OCI-LY3 (cell line): ENCODE data around the gene PCDHGB4.

ENCODE experiments used
- H2AFZ ChIP-seq: fragments of 200-600, 300-600 bp; shearing (Covaris generic); 2 replicates; pipeline ENCODE4 v1.6.0; 2014; ENCODE audit warnings: antibody characterized with exemption, low read depth, low read length
- H3K27ac ChIP-seq: fragments of 200-600, 300-600 bp; sonication (generic); 2 replicates; pipeline ENCODE4 v1.5.1; 2014; ENCODE audit warnings: mild to moderate bottlenecking, low read length, moderate library complexity, mixed read lengths
- H3K27me3 ChIP-seq: fragments of 200-600, 300-600 bp; sonication (generic); 2 replicates; pipeline ENCODE4 v1.6.1; 2014; ENCODE audit warnings: low read depth, low read length, mixed read lengths
- H3K36me3 ChIP-seq: fragments of 200-600, 300-600 bp; sonication (generic); replicated peaks from 2 replicates; pipeline ENCODE3; 2014; ENCODE audit warnings: low read depth, low read length, mixed read lengths
- H3K4me1 ChIP-seq: fragments of 300-600, 200-600 bp; sonication (generic); 2 replicates; pipeline ENCODE4 v1.6.1; 2014; ENCODE audit warnings: low read length, mixed read lengths
- H3K4me2 ChIP-seq: fragments of 200-600, 300-600 bp; sonication (generic); 2 replicates; pipeline ENCODE4 v1.6.1; 2014; ENCODE audit warnings: low read length, mixed read lengths
- H3K4me3 ChIP-seq: fragments of 300-600, 200-600 bp; sonication (generic); 2 replicates; pipeline ENCODE4 v1.5.1; 2014; ENCODE audit warnings: antibody characterized with exemption, mild to moderate bottlenecking, low read length, moderate library complexity
- H3K79me2 ChIP-seq: fragments of 300-600, 200-600 bp; shearing (Covaris generic); 2 replicates; pipeline ENCODE4 v1.6.1; 2014; ENCODE audit warnings: mild to moderate bottlenecking, low read length, mixed read lengths
- H3K9ac ChIP-seq: fragments of 300-600, 200-600 bp; shearing (Covaris generic); 2 replicates; pipeline ENCODE4 v1.6.0; 2014; ENCODE audit warnings: mild to moderate bottlenecking, low read length, moderate library complexity
- H3K9me3 ChIP-seq: fragments of 200-600, 300-600 bp; shearing (Covaris generic); 2 replicates; pipeline ENCODE4 v1.6.1; 2014; ENCODE audit warnings: low read length, mixed read lengths; ENCODE audit not compliant: insufficient read depth
- H4K20me1 ChIP-seq: fragments of 200-600, 300-600 bp; sonication (generic); 2 replicates; pipeline ENCODE4 v1.6.1; 2016; ENCODE audit warnings: low read length, mixed read lengths; ENCODE audit not compliant: insufficient read depth
- CTCF ChIP-seq: fragments of 200-600, 300-600 bp; sonication (generic); IDR thresholded peaks from 2 replicates; pipeline ENCODE4 v1.5.1; 2014; ENCODE audit warnings: antibody characterized with exemption, low read length, low read depth
- EZH2phosphoT487 ChIP-seq: fragments of 200-600 bp; shearing (Covaris generic); IDR thresholded peaks from 2 replicates; pipeline ENCODE4 v1.6.1; 2018; ENCODE audit warnings: antibody characterized with exemption, mixed run types, low read depth

The PCDHGB4 gene

GRCh38 chr5:141419074-141419880 lies 31.8 kb downstream of the PCDHGB4 start:
- no peak overlapping the region for H3K27ac ChIP-seq
- no peaks in the 10 kb centered on the region for H3K4me1 ChIP-seq
- H4K20me1 ChIP-seq: no peaks in the 10 kb centered on the region
- H3K4me3 ChIP-seq: no peak overlapping the region
- H3K27me3 ChIP-seq: no peaks in the 10 kb centered on the region
- H3K9me3 ChIP-seq: no peaks in the 10 kb centered on the region
- H2AFZ ChIP-seq: no peak overlapping the region
- no peaks in the 10 kb centered on the region for H3K79me2 ChIP-seq
- H3K9ac ChIP-seq: no peak overlapping the region
- TF ChIP-seq EZH2phosphoT487: no peak
- no peak for TF ChIP-seq CTCF
- H3K4me2 ChIP-seq: no peak overlapping the region
- H3K36me3 ChIP-seq: no peaks in the 10 kb centered on the region

GRCh38 chr5:141420855-141421488 lies 33.5 kb downstream of the PCDHGB4 start, which contains the start of gene PCDHGA11:
Gene PCDHGA11, plus strand, starts transcription at chr5:141421051. Its CDS starts 177 bp downstream, at chr5:141421228.
- Histone ChIP-seq H4K20me1 (no peaks in the 10 kb centered on the region), H3K4me1 (no peaks in the 10 kb centered on the region), H3K9me3 (no peaks in the 10 kb centered on the region), H3K4me3 (peak within 1 kb of the TSS; percentile 93), H3K27me3 (no peaks in the 10 kb centered on the region), H3K36me3 (no peaks in the 10 kb centered on the region), H3K79me2 (no peaks in the 10 kb centered on the region), H3K4me2 (peak within 1 kb of the TSS; percentile 89), H3K9ac (peak within 1 kb of the TSS; percentile 61), H2AFZ (peak within 1 kb of the TSS; percentile 95), H3K27ac (no peak within 1 kb of the TSS)
- TF ChIP-seq CTCF (peak; percentile 65), EZH2phosphoT487 (no peak)

GRCh38 chr5:141421489-141421855 lies 34.0 kb downstream of the PCDHGB4 start:
- Histone ChIP-seq H4K20me1 (no peaks in the 10 kb centered on the region), H3K27ac (no peak overlapping the region), H3K9ac (peak overlapping the region; percentile 61), H3K4me2 (peak overlapping the region; percentile 89), H3K27me3 (no peaks in the 10 kb centered on the region), H3K79me2 (no peaks in the 10 kb centered on the region), H3K36me3 (no peaks in the 10 kb centered on the region), H3K4me3 (peak overlapping the region; percentile 93), H3K9me3 (no peaks in the 10 kb centered on the region), H2AFZ (peak overlapping the region; percentile 95), H3K4me1 (no peaks in the 10 kb centered on the region)
- TF ChIP-seq CTCF (no peak), EZH2phosphoT487 (no peak)

GRCh38 chr5:141422742-141423291 lies 35.3 kb downstream of the PCDHGB4 start:
- H3K4me3 ChIP-seq: no peak overlapping the region
- H3K9ac ChIP-seq: no peak overlapping the region
- no peak overlapping the region for H3K27ac ChIP-seq
- H3K4me2 ChIP-seq: no peak overlapping the region
- no peak for TF ChIP-seq CTCF
- TF ChIP-seq EZH2phosphoT487: no peak
- no peaks in the 10 kb centered on the region for H4K20me1 ChIP-seq
- no peaks in the 10 kb centered on the region for H3K27me3 ChIP-seq
- no peaks in the 10 kb centered on the region for H3K4me1 ChIP-seq
- H3K9me3 ChIP-seq: no peaks in the 10 kb centered on the region
- no peak overlapping the region for H2AFZ ChIP-seq
- no peaks in the 10 kb centered on the region for H3K36me3 ChIP-seq
- no peaks in the 10 kb centered on the region for H3K79me2 ChIP-seq
